NT2/D1 (cell line): Measurements from ENCODE around the gene KDM2B.

Source experiments
- DNase-seq: peaks from one replicate; pipeline ENCODE4 v3.0.0-alpha.2; 2011; ENCODE audit warnings: low read depth, low spot score
- H3K27me3 ChIP-seq: 2 replicates; pipeline ENCODE4 v1.6.0; 2011; ENCODE audit warnings: mild to moderate bottlenecking; ENCODE audit not compliant: insufficient read length, insufficient read depth
- H3K36me3 ChIP-seq: 2 replicates; pipeline ENCODE4 v1.6.1; 2011; ENCODE audit warnings: mild to moderate bottlenecking, low read length, mixed read lengths; ENCODE audit not compliant: insufficient read depth, insufficient read length
- H3K4me1 ChIP-seq: 2 replicates; pipeline ENCODE4 v1.5.1; 2011; ENCODE audit not compliant: insufficient read depth, insufficient read length
- H3K4me3 ChIP-seq: 2 replicates; pipeline ENCODE4 v1.5.1; 2011; ENCODE audit warnings: low read depth; ENCODE audit not compliant: insufficient read length
- H3K9ac ChIP-seq: 2 replicates; pipeline ENCODE4 v1.6.0; 2011; ENCODE audit warnings: low read depth; ENCODE audit not compliant: insufficient read length
- H3K9me3 ChIP-seq: 2 replicates; pipeline ENCODE4 v1.5.1; 2011; ENCODE audit warnings: mild to moderate bottlenecking, low read length; ENCODE audit not compliant: insufficient read depth
- SUZ12 ChIP-seq: IDR thresholded peaks from 2 replicates; pipeline ENCODE4 v1.6.1; 2011; ENCODE audit not compliant: insufficient read length, insufficient read depth; ENCODE audit errors: extremely low read depth
- YY1 ChIP-seq: IDR thresholded peaks from 2 replicates; pipeline ENCODE4 v1.6.1; 2011; ENCODE audit not compliant: insufficient read length, insufficient read depth
- ZNF274 ChIP-seq: IDR thresholded peaks from 2 replicates; pipeline ENCODE4 v1.6.1; 2011; ENCODE audit warnings: mild to moderate bottlenecking, low read depth, low read length

KDM2B gene

DNA sequence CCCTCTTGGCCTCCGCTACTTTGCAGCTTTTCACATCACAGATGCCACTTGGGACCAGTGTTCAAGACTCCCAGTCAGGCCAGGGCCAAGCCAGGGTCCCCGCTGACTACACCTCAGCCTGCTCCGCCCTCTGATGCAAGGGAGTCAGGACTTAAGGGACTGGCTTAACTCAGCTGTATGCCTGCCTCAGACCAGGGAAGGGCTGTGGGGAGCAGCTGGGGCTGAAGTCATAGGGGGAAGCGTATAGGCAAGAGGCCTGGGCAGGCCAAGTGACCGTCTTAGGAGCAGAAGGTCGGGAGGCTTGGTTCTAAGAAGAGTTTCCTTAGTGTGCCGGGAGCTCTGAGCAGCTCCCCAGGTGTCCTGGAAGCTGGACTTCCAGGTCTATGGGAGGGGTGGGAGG, 21.9 kb downstream of the KDM2B start:
- Histone ChIP-seq H3K36me3 (peaks cover 30% of the 10 kb centered on the region), H3K27me3 (no peaks in the 10 kb centered on the region), H3K4me3 (no peak overlapping the region), H3K9ac (no peak overlapping the region), H3K9me3 (no peaks in the 10 kb centered on the region), H3K4me1 (peaks cover 8% of the 10 kb centered on the region)
- TF ChIP-seq ZNF274 = no peak
- TF ChIP-seq YY1 = no peak
- no peak for TF ChIP-seq SUZ12
- DNase-seq = no peak

GRCh38 chr12:121550974-121551634, 29.7 kb downstream of the KDM2B start:
- no peak for DNase-seq
- Histone ChIP-seq H3K4me1 (peaks cover 14% of the 10 kb centered on the region), H3K36me3 (peaks cover 58% of the 10 kb centered on the region), H3K9ac (no peak overlapping the region), H3K27me3 (no peaks in the 10 kb centered on the region), H3K4me3 (no peak overlapping the region), H3K9me3 (no peaks in the 10 kb centered on the region)
- TF ChIP-seq YY1 (no peak), ZNF274 (no peak), SUZ12 (no peak)

- H3K4me1 ChIP-seq = peaks cover 17% of the 10 kb centered on the region
- H3K36me3 ChIP-seq = peaks cover 68% of the 10 kb centered on the region
- H3K9ac ChIP-seq = no peak overlapping the region
- no peaks in the 10 kb centered on the region for H3K27me3 ChIP-seq
- TF ChIP-seq SUZ12 = no peak
- DNase-seq = no peak
- no peak overlapping the region for H3K4me3 ChIP-seq
- H3K9me3 ChIP-seq = no peaks in the 10 kb centered on the region
These were observed 31.7 kb downstream of the KDM2B start for GRCh38 chr12:121549075-121549474.

DNA sequence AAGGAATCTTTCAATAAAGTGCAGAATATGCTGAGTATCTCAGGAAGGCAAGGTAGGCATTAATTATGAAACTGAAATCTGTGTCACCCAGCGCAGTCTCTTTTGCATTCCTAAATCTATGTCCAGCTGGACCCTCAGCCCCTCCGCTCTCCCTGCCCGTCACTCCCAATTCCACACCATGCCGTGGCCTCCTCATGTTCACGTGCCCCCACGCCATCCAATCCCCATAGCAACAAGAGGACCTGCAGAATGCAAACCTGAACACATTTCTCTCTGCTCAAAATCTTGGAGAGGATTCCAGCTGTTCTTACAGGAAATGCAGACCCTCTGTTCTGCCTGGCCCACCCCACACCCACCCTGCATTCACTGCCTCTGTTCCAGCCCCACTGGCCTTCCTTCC, 35.3 kb downstream of the KDM2B start:
- H3K36me3 ChIP-seq = peaks cover 69% of the 10 kb centered on the region
- TF ChIP-seq ZNF274 (no peak), YY1 (no peak), SUZ12 (no peak)
- H3K9me3 ChIP-seq = no peaks in the 10 kb centered on the region
- H3K27me3 ChIP-seq = no peaks in the 10 kb centered on the region
- DNase-seq = no peak
- no peak overlapping the region for H3K9ac ChIP-seq
- H3K4me1 ChIP-seq = peaks cover 18% of the 10 kb centered on the region
- H3K4me3 ChIP-seq = no peak overlapping the region

GRCh38 chr12:121543786-121544185, 37.0 kb downstream of the KDM2B start:
- H3K36me3 ChIP-seq = peaks cover 54% of the 10 kb centered on the region
- no peak overlapping the region for H3K4me3 ChIP-seq
- DNase-seq = no peak
- no peak overlapping the region for H3K9ac ChIP-seq
- peaks cover 18% of the 10 kb centered on the region for H3K4me1 ChIP-seq
- H3K9me3 ChIP-seq = no peaks in the 10 kb centered on the region
- H3K27me3 ChIP-seq = no peaks in the 10 kb centered on the region
- no peak for TF ChIP-seq ZNF274
- TF ChIP-seq SUZ12 = no peak

DNA sequence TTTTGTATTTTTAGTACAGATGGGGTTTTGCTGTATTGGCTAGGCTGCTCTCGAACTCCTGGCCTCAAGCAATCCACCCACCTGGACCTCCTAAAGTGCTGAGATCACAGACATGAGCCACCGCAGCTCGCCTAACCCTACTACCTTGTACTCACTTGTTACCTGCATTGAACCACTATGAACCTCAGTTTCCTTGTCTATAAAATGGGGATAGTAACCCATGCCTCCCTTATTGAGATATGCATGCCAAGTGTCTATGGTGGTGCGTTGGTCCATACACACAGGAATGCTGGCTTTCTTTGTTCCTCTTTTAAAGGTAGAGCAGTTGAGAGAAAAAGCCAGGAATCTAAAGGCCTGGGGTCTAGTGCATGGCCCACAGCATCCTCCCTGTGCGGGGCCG, 40.9 kb downstream of the KDM2B start:
- no peak for TF ChIP-seq ZNF274
- no peak for TF ChIP-seq YY1
- TF ChIP-seq SUZ12 = no peak
- Histone ChIP-seq H3K4me1 (peaks cover 16% of the 10 kb centered on the region), H3K4me3 (no peak overlapping the region), H3K36me3 (peaks cover 26% of the 10 kb centered on the region), H3K27me3 (no peaks in the 10 kb centered on the region), H3K9me3 (no peaks in the 10 kb centered on the region), H3K9ac (no peak overlapping the region)
- DNase-seq = no peak

- Histone ChIP-seq H3K27me3 (no peaks in the 10 kb centered on the region), H3K4me3 (no peak overlapping the region), H3K36me3 (peaks cover 23% of the 10 kb centered on the region), H3K4me1 (peaks cover 14% of the 10 kb centered on the region), H3K9me3 (no peaks in the 10 kb centered on the region), H3K9ac (no peak overlapping the region)
- no peak for TF ChIP-seq SUZ12
- TF ChIP-seq ZNF274 = no peak
- no peak for TF ChIP-seq YY1
- no peak for DNase-seq
These were observed 42.1 kb downstream of the KDM2B start for GRCh38 chr12:121538699-121539061.
